ENCODE data around the gene EEFSEC. TPM values are rescaled to one million over a fixed set of nuclear protein-coding genes. Genes with fewer than 3 reads are reported as not detected.

The EEFSEC gene
- total and polyA plus RNA-seq, 2 of the 8 experiments (the other 6 are each of a cell fraction or from before 2014, with no cell fraction given) = 13.1 to 19.8 TPM

DNA sequence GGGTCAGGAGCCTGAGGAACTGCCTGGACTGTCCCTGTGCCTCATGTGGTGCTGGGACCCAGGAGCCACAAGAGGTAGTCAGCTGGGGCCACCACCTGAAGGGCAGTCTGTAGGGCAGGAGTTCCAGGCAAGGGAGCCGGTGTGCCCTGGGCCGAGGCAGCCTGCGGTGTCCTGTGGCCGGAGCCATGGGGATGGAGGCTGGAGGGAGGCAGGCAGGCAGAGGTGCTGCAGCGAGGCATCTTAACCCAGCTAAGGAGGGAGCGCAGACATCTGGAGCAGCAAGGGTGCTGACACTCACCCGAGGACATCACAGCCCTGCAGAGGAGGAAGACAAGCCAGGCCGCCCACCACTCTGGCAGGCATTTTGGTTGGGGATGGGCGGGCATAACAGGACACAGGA is 235.7 kb downstream of the EEFSEC start (continued):
- TF ChIP-seq, protein P1, sequence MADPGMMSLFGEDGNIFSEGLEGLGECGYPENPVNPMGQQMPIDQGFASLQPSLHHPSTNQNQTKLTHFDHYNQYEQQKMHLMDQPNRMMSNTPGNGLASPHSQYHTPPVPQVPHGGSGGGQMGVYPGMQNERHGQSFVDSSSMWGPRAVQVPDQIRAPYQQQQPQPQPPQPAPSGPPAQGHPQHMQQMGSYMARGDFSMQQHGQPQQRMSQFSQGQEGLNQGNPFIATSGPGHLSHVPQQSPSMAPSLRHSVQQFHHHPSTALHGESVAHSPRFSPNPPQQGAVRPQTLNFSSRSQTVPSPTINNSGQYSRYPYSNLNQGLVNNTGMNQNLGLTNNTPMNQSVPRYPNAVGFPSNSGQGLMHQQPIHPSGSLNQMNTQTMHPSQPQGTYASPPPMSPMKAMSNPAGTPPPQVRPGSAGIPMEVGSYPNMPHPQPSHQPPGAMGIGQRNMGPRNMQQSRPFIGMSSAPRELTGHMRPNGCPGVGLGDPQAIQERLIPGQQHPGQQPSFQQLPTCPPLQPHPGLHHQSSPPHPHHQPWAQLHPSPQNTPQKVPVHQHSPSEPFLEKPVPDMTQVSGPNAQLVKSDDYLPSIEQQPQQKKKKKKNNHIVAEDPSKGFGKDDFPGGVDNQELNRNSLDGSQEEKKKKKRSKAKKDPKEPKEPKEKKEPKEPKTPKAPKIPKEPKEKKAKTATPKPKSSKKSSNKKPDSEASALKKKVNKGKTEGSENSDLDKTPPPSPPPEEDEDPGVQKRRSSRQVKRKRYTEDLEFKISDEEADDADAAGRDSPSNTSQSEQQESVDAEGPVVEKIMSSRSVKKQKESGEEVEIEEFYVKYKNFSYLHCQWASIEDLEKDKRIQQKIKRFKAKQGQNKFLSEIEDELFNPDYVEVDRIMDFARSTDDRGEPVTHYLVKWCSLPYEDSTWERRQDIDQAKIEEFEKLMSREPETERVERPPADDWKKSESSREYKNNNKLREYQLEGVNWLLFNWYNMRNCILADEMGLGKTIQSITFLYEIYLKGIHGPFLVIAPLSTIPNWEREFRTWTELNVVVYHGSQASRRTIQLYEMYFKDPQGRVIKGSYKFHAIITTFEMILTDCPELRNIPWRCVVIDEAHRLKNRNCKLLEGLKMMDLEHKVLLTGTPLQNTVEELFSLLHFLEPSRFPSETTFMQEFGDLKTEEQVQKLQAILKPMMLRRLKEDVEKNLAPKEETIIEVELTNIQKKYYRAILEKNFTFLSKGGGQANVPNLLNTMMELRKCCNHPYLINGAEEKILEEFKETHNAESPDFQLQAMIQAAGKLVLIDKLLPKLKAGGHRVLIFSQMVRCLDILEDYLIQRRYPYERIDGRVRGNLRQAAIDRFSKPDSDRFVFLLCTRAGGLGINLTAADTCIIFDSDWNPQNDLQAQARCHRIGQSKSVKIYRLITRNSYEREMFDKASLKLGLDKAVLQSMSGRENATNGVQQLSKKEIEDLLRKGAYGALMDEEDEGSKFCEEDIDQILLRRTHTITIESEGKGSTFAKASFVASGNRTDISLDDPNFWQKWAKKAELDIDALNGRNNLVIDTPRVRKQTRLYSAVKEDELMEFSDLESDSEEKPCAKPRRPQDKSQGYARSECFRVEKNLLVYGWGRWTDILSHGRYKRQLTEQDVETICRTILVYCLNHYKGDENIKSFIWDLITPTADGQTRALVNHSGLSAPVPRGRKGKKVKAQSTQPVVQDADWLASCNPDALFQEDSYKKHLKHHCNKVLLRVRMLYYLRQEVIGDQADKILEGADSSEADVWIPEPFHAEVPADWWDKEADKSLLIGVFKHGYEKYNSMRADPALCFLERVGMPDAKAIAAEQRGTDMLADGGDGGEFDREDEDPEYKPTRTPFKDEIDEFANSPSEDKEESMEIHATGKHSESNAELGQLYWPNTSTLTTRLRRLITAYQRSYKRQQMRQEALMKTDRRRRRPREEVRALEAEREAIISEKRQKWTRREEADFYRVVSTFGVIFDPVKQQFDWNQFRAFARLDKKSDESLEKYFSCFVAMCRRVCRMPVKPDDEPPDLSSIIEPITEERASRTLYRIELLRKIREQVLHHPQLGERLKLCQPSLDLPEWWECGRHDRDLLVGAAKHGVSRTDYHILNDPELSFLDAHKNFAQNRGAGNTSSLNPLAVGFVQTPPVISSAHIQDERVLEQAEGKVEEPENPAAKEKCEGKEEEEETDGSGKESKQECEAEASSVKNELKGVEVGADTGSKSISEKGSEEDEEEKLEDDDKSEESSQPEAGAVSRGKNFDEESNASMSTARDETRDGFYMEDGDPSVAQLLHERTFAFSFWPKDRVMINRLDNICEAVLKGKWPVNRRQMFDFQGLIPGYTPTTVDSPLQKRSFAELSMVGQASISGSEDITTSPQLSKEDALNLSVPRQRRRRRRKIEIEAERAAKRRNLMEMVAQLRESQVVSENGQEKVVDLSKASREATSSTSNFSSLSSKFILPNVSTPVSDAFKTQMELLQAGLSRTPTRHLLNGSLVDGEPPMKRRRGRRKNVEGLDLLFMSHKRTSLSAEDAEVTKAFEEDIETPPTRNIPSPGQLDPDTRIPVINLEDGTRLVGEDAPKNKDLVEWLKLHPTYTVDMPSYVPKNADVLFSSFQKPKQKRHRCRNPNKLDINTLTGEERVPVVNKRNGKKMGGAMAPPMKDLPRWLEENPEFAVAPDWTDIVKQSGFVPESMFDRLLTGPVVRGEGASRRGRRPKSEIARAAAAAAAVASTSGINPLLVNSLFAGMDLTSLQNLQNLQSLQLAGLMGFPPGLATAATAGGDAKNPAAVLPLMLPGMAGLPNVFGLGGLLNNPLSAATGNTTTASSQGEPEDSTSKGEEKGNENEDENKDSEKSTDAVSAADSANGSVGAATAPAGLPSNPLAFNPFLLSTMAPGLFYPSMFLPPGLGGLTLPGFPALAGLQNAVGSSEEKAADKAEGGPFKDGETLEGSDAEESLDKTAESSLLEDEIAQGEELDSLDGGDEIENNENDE (IDR thresholded peaks at IDR 0.05; ENCODE audit: insufficient replicate concordance, low read length) = no peak
- TF ChIP-seq, protein P2, sequence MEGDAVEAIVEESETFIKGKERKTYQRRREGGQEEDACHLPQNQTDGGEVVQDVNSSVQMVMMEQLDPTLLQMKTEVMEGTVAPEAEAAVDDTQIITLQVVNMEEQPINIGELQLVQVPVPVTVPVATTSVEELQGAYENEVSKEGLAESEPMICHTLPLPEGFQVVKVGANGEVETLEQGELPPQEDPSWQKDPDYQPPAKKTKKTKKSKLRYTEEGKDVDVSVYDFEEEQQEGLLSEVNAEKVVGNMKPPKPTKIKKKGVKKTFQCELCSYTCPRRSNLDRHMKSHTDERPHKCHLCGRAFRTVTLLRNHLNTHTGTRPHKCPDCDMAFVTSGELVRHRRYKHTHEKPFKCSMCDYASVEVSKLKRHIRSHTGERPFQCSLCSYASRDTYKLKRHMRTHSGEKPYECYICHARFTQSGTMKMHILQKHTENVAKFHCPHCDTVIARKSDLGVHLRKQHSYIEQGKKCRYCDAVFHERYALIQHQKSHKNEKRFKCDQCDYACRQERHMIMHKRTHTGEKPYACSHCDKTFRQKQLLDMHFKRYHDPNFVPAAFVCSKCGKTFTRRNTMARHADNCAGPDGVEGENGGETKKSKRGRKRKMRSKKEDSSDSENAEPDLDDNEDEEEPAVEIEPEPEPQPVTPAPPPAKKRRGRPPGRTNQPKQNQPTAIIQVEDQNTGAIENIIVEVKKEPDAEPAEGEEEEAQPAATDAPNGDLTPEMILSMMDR (IDR thresholded peaks at IDR 0.05; ENCODE audit: control extremely low read depth in 1 of 3, insufficient read depth in 1 of 3, low read depth in 1 of 3, low read length in 3 of 3) = no peak
- TF ChIP-seq RFX5 (IDR thresholded peaks at IDR 0.05; ENCODE audit: borderline replicate concordance, low read depth, low read length) (no peak), HDAC6 (IDR thresholded peaks at IDR 0.05; ENCODE audit: low read depth, low read length) (no peak), BACH1 (IDR thresholded peaks at IDR 0.05; ENCODE audit: low read length) (no peak), CBX8 (IDR thresholded peaks at IDR 0.05; ENCODE audit: borderline replicate concordance, low read depth, low read length) (no peak), CEBPB (IDR thresholded peaks at IDR 0.05; ENCODE audit: low read depth, low read length) (no peak), EZH2 (IDR thresholded peaks at IDR 0.05; ENCODE audit: low read depth, low read length, severe bottlenecking) (no peak)
